HG02884 (cell line): ENCODE results near the gene OBI1.

Experiments
- ATAC-seq: cut with Tn5 transposase; IDR thresholded peaks from one replicate; pipeline ENCODE4 v1.9.1; 2021; ENCODE audit warnings: mild to moderate bottlenecking, moderate library complexity; ENCODE audit not compliant: unreplicated experiment

Gene OBI1

DNA sequence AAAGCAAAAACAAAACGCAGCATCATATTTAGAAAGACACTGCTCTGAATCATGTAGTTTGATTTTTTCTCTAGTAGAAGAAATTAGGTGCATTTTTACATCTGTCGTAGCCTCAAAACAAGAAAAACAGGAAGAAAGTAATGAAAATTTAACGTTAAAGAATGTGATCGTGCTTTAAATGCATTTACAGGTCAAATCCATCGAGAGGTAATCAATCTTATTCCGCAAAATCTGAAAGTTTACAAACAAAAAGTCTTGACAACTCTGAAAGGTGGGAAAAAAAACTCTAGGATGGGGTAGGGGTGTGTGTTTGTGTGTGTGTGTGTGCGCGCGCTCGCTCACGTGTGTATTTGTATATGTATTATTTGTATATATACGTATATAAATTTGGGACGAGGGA is 65.8 kb downstream of the OBI1 start:
- no peak for ATAC-seq

DNA sequence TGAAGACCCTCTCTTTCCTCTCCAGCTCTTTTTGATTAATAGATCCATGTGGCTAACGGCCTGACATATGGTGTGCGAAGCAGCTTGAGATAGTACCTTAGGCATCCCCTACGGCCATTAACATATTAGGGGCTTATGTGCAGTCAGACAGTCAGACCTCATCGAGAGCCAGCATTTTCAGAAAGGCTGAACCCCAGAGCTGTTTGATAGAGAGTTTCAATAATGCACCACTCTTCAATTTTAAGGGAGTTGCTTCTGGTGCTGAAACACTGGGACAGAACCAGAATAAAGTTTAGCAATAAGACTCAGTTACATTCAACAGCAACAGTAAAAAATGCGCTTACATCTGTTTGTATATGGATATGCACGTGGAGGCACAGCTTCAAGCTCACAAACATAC is 66.4 kb downstream of the OBI1 start:
- ATAC-seq: no peak

- ATAC-seq: no peak
Observed at GRCh38 chr13:78589206-78589605, 69.7 kb downstream of the OBI1 start.

DNA sequence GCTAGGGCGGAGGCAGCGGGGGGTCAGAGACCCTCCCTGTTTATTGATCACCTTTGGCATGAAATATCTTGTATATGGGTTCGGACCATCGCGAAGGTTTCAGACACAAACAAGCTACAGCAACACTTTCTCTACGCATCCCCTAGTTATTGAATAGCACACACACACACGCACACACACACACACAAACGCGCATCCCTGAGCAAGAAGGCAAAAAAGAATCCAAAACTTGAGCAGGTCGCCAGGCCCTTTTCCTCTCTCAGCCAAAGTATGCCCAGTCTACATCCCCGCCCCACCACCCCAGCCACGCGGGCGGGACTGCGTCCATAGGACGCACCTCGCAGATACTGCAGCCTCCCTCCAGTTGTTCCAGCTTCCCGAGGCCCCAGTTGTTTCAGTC is 71.6 kb downstream of the OBI1 start:
- no peak for ATAC-seq

- ATAC-seq: no peak
Observed at GRCh38 chr13:78586706-78587105, 72.2 kb downstream of the OBI1 start.

- no peak for ATAC-seq
Observed at GRCh38 chr13:78576261-78576660, 82.7 kb downstream of the OBI1 start.

GRCh38 chr13:78572459-78572858 is 86.5 kb downstream of the OBI1 start:
- no peak for ATAC-seq

GRCh38 chr13:78569029-78569428 is 89.9 kb downstream of the OBI1 start:
- no peak for ATAC-seq

- no peak for ATAC-seq
Observed at GRCh38 chr13:78566631-78567030, 92.3 kb downstream of the OBI1 start.
